Fibroblast of mammary gland (primary cell): ENCODE results near the gene RASAL1.
A peak's percentile ranks its signal among the peaks of the same experiment; 100 is the strongest.

ENCODE experiments used
- DNase-seq: peaks from one replicate; pipeline ENCODE4 v3.0.0-alpha.2; 2010; ENCODE audit warnings: low read depth
- H3K4me3 ChIP-seq: 2 replicates; pipeline ENCODE4 v1.5.1; 2011; ENCODE audit warnings: low read depth, mild to moderate bottlenecking, low read length, moderate library complexity; ENCODE audit not compliant: control insufficient read depth
- TF ChIP-seq, protein P1 (sequence below): conservative IDR thresholded peaks from 2 replicates; pipeline ENCODE4 v1.5.1; 2011; ENCODE audit warnings: low read depth, low read length, inconsistent platforms; ENCODE audit not compliant: control insufficient read depth, insufficient read depth

The RASAL1 gene

DNA sequence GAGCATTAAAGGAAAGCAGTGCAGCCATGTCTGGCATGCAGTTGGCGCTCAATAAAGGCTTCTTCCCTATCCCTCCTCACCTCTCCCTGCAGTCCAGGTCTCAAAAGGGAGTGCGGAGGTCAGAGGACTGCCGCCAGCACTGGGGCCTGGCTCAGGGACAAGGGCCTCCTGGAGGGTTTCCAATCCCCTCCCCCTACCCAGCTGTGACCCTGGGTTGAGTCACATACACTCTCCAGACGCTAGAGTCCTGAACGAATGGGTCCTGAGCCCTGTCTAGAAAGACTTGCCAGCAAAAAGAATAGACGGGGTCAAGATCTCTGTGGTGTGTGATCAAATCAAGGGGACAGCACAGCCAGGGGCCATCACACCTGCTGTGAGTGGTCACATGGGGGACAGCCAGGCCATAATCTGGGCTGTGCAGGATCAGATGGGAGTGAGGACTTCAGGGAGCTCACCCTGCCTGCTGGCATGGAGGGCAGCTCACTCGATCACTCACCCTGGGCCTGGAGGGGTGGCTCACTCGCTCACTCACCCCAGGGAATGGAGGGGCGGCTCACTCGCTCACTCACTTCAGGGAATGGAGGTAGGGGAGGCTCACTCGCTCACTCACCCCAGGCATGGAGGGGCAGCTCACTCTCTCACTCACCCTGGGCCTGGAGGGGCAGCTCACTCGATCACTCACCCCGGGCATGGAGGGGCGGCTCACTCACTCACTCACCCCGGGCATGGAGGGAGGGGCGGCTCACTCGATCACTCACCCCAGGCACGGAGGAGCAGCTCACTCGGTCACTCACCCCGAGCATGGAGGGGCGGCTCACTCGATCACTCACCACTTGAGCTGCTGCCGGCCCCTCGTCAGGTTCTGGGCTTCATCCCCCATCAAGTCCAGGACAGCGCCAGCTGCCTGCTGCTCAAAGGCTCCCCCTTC lies 26.8 kb upstream of the RASAL1 start:
- no peak overlapping the region for H3K4me3 ChIP-seq
- peak; percentile 67 for DNase-seq
- TF ChIP-seq, protein P1, sequence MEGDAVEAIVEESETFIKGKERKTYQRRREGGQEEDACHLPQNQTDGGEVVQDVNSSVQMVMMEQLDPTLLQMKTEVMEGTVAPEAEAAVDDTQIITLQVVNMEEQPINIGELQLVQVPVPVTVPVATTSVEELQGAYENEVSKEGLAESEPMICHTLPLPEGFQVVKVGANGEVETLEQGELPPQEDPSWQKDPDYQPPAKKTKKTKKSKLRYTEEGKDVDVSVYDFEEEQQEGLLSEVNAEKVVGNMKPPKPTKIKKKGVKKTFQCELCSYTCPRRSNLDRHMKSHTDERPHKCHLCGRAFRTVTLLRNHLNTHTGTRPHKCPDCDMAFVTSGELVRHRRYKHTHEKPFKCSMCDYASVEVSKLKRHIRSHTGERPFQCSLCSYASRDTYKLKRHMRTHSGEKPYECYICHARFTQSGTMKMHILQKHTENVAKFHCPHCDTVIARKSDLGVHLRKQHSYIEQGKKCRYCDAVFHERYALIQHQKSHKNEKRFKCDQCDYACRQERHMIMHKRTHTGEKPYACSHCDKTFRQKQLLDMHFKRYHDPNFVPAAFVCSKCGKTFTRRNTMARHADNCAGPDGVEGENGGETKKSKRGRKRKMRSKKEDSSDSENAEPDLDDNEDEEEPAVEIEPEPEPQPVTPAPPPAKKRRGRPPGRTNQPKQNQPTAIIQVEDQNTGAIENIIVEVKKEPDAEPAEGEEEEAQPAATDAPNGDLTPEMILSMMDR = no peak

DNA sequence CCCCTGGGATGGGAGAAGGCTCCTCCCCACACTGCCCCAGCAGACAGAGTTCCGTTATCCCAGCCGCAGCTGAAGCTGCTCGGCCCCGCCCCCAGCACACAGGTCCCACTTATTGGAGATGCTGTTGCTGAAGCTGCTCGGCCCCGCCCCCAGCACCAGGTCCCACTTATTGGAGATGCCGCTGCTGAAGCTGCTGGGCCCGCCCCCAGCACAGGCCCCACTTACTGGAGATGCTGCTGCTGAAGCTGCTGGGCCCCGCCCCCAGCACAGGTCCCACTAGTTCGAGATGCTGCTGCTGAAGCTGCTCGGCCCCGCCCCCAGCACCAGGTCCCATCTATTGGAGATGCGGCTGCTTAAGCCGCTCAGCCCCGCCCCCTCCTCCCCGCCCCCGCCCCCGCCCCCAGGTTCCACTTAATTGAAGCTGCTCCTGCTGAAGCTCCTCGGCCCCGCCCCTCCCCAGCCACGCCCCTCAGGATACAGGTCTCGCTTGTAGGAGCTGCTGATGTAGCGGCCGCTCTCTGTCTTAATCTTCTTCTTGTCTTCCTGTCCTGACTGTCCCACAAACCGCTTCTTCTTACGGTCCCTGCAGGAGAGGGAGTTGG lies 26.0 kb upstream of the RASAL1 start:
- no peak overlapping the region for H3K4me3 ChIP-seq
- TF ChIP-seq, protein P1 = no peak
- no peak for DNase-seq

DNA sequence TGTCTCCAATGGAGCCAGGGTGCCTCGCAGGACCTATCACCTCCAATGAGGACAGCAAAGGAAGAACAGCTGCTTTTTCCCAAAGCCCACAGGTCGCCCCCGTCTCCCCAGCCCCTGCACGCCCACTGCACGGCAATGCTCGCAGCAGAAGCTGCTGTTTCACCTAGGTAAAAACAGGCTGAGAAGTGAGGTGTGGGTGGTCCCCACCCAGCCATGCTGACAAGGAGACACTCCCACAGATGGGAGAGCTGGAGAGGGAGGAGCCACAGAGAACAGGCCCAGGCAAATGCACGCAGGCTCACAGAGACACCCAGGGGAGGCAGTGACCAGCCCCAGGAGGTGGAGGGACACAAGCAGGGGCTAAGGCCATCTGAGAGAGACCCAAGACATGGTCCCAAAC lies 24.4 kb upstream of the RASAL1 start:
- TF ChIP-seq, protein P1 = no peak
- H3K4me3 ChIP-seq = no peak overlapping the region
- DNase-seq = no peak

DNA sequence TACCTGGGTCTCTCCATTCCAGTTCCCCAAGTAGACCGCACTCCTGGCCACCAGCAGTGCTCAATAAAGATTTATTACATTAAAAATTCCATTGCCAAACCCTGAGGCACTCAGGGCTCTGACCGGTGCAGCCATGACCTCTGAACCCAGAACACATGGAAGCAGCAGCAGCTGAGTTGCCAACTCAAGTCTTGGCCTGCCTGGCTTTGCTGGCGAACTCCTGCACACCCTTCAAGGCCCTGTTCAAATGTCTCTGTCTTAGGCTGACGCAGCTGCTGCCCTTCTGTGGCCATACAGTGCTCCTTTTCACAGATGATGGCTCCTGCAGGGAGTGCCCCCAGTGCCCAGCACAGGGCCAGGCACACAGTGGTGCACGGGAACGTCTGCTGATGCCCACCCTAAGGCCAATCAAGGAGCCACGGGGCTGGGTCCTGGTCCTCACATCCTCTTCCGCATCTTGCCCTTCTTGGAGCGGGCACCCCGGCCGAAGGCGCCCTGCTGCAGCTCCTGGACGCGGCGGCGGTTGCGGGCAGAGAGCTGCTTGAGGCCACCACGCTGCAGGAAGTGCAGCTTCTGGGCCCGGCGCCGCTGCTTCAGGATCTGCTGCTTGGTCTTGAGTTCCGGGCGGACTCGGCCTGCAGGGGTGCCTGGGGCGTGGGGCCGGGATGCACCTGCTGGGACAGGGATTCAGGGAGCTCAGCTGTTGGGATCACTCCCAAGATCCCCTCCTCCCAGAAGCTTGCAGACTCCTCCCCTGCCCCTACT lies 23.1 kb upstream of the RASAL1 start:
- no peak overlapping the region for H3K4me3 ChIP-seq
- TF ChIP-seq, protein P1 = no peak

DNA sequence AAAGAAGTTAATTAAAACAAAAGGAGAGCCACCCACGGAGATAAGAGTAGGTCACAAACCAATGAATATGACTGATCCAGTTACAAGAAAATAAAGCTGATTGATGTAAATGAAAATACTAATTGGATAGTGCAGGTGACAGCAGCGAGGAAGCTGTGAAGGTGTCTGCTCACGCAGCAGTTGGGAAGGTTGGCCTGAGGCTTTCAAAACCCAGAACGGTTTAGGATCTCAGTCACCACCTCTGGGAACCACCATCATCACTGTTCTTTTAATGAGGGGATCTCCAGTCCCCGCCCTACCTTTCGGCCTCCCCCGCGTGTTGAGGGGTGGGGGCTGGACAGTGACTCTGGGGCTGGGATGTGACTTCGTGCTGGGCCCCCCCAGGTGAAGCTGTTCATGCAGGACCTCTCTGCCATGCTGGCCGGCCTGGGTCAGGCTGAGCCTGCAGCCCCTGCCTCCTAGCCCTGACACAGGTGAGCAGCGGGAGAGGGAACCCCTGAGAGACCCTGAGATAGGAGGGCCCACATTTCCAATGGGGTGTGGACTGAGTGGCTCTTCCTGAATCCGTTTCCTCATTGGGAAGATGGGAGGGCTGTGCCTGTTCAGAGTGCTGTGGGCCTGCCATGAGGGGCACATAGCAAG lies 21.8 kb upstream of the RASAL1 start:
- H3K4me3 ChIP-seq = no peak overlapping the region
- TF ChIP-seq, protein P1 = no peak
- no peak for DNase-seq

More for the DNA sequence above, 23.1 kb upstream of the RASAL1 start:
- DNase-seq = no peak

DNA sequence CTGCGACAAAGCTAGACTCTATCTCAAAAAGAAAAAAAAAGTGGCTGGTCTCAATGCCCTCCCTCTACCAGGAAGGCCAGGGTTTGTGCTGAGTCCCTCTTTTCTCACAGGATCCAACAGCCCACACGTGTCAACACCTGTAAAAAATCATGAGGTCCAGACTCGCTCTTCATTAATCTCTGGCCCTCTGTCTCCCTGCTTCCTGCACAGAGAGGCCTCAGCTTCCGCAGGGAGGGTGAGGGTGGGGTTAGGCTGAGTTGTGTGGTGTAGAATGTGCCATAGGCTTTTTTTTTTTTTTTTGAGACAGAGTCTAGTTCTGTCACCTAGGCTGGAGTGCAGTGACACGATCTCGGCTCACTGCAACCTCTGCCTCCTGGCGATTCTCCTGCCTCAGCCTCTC lies 20.1 kb upstream of the RASAL1 start:
- TF ChIP-seq, protein P1 = no peak
- H3K4me3 ChIP-seq = no peak overlapping the region
- no peak for DNase-seq
